ENCODE measurements around the gene LSMEM2. TPM values are rescaled to one million over a fixed set of nuclear protein-coding genes. Genes with fewer than 3 reads are reported as not detected.

The LSMEM2 gene
- polyA plus RNA-seq, 1 donor (not counting 4 experiments of a cell fraction or from before 2014, with no cell fraction given) = not detected

DNA sequence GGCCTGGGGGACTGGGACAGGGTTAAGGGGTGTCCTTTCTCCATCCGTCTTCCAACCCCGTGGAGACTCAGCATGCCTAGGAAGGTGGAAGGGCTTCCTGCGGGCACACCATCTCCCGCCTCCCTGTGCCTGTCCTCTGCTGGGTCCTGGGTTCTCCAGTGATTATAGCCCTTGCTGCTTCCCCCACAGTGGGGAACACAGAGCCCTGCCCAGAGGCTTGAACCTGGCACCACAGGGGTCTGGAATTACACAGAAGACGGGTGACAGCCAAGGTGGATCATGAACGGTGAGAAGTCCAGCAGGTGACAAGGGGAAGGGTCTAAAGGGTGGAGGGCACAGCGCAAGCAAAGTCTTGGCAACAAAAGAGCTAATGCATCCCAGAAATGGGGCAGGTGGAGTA lies 16.1 kb upstream of the LSMEM2 start:
- Histone ChIP-seq H3K9me3 (ENCODE audit: control insufficient read depth, low read depth, low read length) (no peaks in the 10 kb centered on the region), H3K79me2 (ENCODE audit: control insufficient read depth, insufficient read depth, low read length) (no peaks in the 10 kb centered on the region), H3K4me1 (ENCODE audit: control insufficient read depth, extremely low read depth, insufficient read depth, low read length) (peaks cover 23% of the 10 kb centered on the region), H3K9ac (ENCODE audit: control insufficient read depth, extremely low read depth, insufficient read depth, low read length) (no peak overlapping the region), H2AFZ (ENCODE audit: control insufficient read depth, low read length) (no peak overlapping the region), H3K27ac (ENCODE audit: control insufficient read depth, insufficient read depth, low read length) (no peak overlapping the region), H3K4me3 (ENCODE audit: control insufficient read depth in 2 of 3, extremely low read depth in 1 of 3, insufficient read depth in 2 of 3, low read depth in 1 of 3, low read length in 3 of 3) (no peak overlapping the region), H4K20me1 (ENCODE audit: control insufficient read depth, extremely low read depth, insufficient read depth, low read length) (no peaks in the 10 kb centered on the region), H3K4me2 (ENCODE audit: control insufficient read depth, extremely low read depth, insufficient read depth, low read depth, low read length) (no peak overlapping the region), H3K36me3 (ENCODE audit: control insufficient read depth in 2 of 2, extremely low read depth in 1 of 2, insufficient read depth in 2 of 2, low read length in 2 of 2) (peaks cover 4 to 5% of the 10 kb centered on the region in 2 experiments), H3K27me3 (ENCODE audit: control insufficient read depth, extremely low read depth, insufficient read depth, low read length) (peaks cover 3% of the 10 kb centered on the region), H3K9me1 (ENCODE audit: control insufficient read depth, extremely low read depth, insufficient read depth, low read length) (peaks cover 2% of the 10 kb centered on the region)
- dilution Hi-C loops (cut with MboI; ENCODE audit: extremely low pct_ligation_motif_present, low sequenced_read_pairs) = no loop called here
- DNase-seq (ENCODE audit: low read depth, low spot score) = no peak
- TF ChIP-seq, protein P1, sequence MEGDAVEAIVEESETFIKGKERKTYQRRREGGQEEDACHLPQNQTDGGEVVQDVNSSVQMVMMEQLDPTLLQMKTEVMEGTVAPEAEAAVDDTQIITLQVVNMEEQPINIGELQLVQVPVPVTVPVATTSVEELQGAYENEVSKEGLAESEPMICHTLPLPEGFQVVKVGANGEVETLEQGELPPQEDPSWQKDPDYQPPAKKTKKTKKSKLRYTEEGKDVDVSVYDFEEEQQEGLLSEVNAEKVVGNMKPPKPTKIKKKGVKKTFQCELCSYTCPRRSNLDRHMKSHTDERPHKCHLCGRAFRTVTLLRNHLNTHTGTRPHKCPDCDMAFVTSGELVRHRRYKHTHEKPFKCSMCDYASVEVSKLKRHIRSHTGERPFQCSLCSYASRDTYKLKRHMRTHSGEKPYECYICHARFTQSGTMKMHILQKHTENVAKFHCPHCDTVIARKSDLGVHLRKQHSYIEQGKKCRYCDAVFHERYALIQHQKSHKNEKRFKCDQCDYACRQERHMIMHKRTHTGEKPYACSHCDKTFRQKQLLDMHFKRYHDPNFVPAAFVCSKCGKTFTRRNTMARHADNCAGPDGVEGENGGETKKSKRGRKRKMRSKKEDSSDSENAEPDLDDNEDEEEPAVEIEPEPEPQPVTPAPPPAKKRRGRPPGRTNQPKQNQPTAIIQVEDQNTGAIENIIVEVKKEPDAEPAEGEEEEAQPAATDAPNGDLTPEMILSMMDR (optimal IDR thresholded peaks at IDR 0.05 in 1 of 3, IDR thresholded peaks at IDR 0.05 in 1 of 3, conservative IDR thresholded peaks at IDR 0.05 in 1 of 3; ENCODE audit: extremely low read depth in 1 of 3, insufficient read depth in 2 of 3, low read length in 3 of 3) = no peak
- no peak for TF ChIP-seq EZH2 (IDR thresholded peaks at IDR 0.05; ENCODE audit: low read length)
- FAIRE-seq = no peak

DNA sequence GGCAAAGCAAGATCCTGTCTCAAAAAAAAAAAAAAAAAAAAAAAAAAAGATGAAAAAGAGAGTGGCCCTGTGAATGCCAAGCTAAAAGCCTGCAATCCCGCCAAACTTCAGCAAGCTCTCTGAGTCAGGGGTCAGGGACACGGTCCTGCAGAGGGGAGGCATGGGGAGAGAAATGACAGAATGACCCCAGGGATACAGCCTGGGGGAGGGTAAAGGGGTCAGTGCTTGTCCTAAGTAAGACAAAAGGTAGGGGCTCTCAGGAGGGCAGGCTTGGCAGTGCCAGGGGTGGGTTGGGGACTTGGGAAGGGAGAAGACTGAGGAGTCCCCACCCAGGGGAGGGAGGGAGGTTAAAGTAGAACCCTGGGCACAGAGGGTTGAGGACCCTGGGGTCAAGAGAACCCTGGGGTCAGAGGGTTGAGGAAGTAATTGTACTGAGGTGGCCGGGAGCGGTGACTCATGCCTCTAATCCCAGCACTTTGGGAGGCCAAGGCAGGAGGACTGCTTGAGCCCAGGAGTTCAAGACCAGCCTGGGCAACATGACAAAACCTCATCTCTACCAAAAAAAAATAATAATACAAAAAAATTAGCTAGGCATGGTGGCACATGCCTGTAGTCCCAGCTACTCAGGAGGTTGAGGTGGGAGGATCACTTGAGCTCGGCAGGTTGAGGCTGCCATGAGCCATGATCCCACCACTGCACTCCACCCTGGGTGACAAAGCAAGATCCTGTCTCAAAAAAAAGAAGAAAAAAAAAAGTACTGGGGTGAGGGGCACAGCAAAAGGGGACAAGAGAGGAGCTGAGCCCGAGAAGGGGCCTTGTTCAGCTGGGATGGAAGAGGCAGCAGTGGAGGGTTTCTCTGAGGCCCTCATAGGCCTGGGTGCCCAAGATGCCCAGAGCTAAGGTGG lies 15.2 kb upstream of the LSMEM2 start:
- H3K4me3 ChIP-seq (ENCODE audit: control insufficient read depth in 2 of 3, extremely low read depth in 1 of 3, insufficient read depth in 2 of 3, low read depth in 1 of 3, low read length in 3 of 3) = no peak overlapping the region
- peaks cover 3% of the 10 kb centered on the region for H3K27me3 ChIP-seq (ENCODE audit: control insufficient read depth, extremely low read depth, insufficient read depth, low read length)
- H4K20me1 ChIP-seq (ENCODE audit: control insufficient read depth, extremely low read depth, insufficient read depth, low read length) = no peaks in the 10 kb centered on the region
- dilution Hi-C loops (cut with MboI; ENCODE audit: extremely low pct_ligation_motif_present, low sequenced_read_pairs) = no loop called here
- H3K9me1 ChIP-seq (ENCODE audit: control insufficient read depth, extremely low read depth, insufficient read depth, low read length) = peaks cover 2% of the 10 kb centered on the region
- TF ChIP-seq, protein P1 (optimal IDR thresholded peaks at IDR 0.05 in 1 of 3, IDR thresholded peaks at IDR 0.05 in 1 of 3, conservative IDR thresholded peaks at IDR 0.05 in 1 of 3; ENCODE audit: extremely low read depth in 1 of 3, insufficient read depth in 2 of 3, low read length in 3 of 3) = no peak
- TF ChIP-seq EZH2 (IDR thresholded peaks at IDR 0.05; ENCODE audit: low read length) = no peak
- H3K9me3 ChIP-seq (ENCODE audit: control insufficient read depth, low read depth, low read length) = no peaks in the 10 kb centered on the region
- H3K4me1 ChIP-seq (ENCODE audit: control insufficient read depth, extremely low read depth, insufficient read depth, low read length) = peaks cover 27% of the 10 kb centered on the region
- no peaks in the 10 kb centered on the region for H3K36me3 ChIP-seq (ENCODE audit: control insufficient read depth in 2 of 2, extremely low read depth in 1 of 2, insufficient read depth in 2 of 2, low read length in 2 of 2)
- H3K4me2 ChIP-seq (ENCODE audit: control insufficient read depth, extremely low read depth, insufficient read depth, low read depth, low read length) = no peak overlapping the region
- H3K27ac ChIP-seq (ENCODE audit: control insufficient read depth, insufficient read depth, low read length) = no peak overlapping the region
- no peak for DNase-seq (ENCODE audit: low read depth, low spot score)
- no peak for FAIRE-seq
- no peak overlapping the region for H3K9ac ChIP-seq (ENCODE audit: control insufficient read depth, extremely low read depth, insufficient read depth, low read length)
- H2AFZ ChIP-seq (ENCODE audit: control insufficient read depth, low read length) = no peak overlapping the region
- no peaks in the 10 kb centered on the region for H3K79me2 ChIP-seq (ENCODE audit: control insufficient read depth, insufficient read depth, low read length)

All from keratinocyte (primary cell).